HG03558 (cell line): ENCODE results near the gene ARL15.

Source experiments
- ATAC-seq: cut with Tn5 transposase; IDR thresholded peaks from one replicate; pipeline ENCODE4 v1.9.1; 2021; ENCODE audit warnings: moderate number of reproducible peaks; ENCODE audit not compliant: unreplicated experiment; ENCODE audit errors: extremely low read depth

The ARL15 gene

GRCh38 chr5:54215233-54215736 lies 95.1 kb downstream of the ARL15 start:
- no peak for ATAC-seq

GRCh38 chr5:54214722-54215121 lies 95.7 kb downstream of the ARL15 start:
- ATAC-seq: no peak

GRCh38 chr5:54212331-54212730 lies 98.0 kb downstream of the ARL15 start:
- ATAC-seq: no peak

GRCh38 chr5:54211912-54212311 lies 98.5 kb downstream of the ARL15 start:
- ATAC-seq: no peak

GRCh38 chr5:54207566-54207965 lies 102.8 kb downstream of the ARL15 start:
- no peak for ATAC-seq

- no peak for ATAC-seq
Measured at GRCh38 chr5:54206580-54207229, 103.7 kb downstream of the ARL15 start.

GRCh38 chr5:54205918-54206317 lies 104.5 kb downstream of the ARL15 start:
- ATAC-seq: no peak

- ATAC-seq: no peak
Measured at GRCh38 chr5:54205453-54205852, 104.9 kb downstream of the ARL15 start.

- no peak for ATAC-seq
Measured at GRCh38 chr5:54197018-54197417, 113.4 kb downstream of the ARL15 start.

GRCh38 chr5:54195701-54196100 lies 114.7 kb downstream of the ARL15 start:
- no peak for ATAC-seq

- ATAC-seq: no peak
Measured at GRCh38 chr5:54194318-54194717, 116.1 kb downstream of the ARL15 start.

GRCh38 chr5:54187694-54188093 lies 122.7 kb downstream of the ARL15 start:
- ATAC-seq: no peak

- no peak for ATAC-seq
Measured at GRCh38 chr5:54186912-54187445, 123.4 kb downstream of the ARL15 start.

GRCh38 chr5:54186108-54186507 lies 124.3 kb downstream of the ARL15 start:
- no peak for ATAC-seq

- no peak for ATAC-seq
Measured at GRCh38 chr5:54184806-54185205, 125.6 kb downstream of the ARL15 start.

- no peak for ATAC-seq
Measured at GRCh38 chr5:54180630-54181031, 129.7 kb downstream of the ARL15 start.

- ATAC-seq: no peak
Measured at GRCh38 chr5:54178991-54179390, 131.4 kb downstream of the ARL15 start.

- ATAC-seq: no peak
Measured at GRCh38 chr5:54178207-54178606, 132.2 kb downstream of the ARL15 start.

- no peak for ATAC-seq
Measured at GRCh38 chr5:54177058-54177457, 133.3 kb downstream of the ARL15 start.

- ATAC-seq: no peak
Measured at GRCh38 chr5:54176066-54176830, 134.1 kb downstream of the ARL15 start.

- ATAC-seq: no peak
Measured at GRCh38 chr5:54173251-54173650, 137.1 kb downstream of the ARL15 start.
